ENCODE data around the gene PBX1.

DNA sequence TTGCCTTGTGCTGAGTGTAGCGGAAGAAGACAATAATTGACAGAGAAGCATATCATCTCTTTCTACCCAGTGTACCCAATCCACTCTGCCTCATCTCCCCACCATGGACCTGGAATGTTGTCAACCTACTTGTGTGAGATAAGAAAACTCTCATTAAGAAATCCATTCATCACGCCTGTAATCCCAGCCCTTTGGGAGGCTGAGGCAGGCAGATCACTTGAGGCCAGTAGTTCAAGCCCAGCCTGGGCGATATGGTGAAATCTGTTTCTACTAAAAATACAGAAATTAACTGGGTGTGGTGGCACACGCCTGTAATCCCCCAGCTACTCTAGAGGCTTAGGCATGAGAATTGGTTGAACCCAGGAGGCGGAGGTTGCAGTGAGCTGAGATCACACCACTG, 209.6 kb downstream of the PBX1 start:
- TF ChIP-seq, protein P1, sequence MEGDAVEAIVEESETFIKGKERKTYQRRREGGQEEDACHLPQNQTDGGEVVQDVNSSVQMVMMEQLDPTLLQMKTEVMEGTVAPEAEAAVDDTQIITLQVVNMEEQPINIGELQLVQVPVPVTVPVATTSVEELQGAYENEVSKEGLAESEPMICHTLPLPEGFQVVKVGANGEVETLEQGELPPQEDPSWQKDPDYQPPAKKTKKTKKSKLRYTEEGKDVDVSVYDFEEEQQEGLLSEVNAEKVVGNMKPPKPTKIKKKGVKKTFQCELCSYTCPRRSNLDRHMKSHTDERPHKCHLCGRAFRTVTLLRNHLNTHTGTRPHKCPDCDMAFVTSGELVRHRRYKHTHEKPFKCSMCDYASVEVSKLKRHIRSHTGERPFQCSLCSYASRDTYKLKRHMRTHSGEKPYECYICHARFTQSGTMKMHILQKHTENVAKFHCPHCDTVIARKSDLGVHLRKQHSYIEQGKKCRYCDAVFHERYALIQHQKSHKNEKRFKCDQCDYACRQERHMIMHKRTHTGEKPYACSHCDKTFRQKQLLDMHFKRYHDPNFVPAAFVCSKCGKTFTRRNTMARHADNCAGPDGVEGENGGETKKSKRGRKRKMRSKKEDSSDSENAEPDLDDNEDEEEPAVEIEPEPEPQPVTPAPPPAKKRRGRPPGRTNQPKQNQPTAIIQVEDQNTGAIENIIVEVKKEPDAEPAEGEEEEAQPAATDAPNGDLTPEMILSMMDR (IDR thresholded peaks at IDR 0.05; ENCODE audit: low read depth, low read length, missing input control) = no peak
- no peak for TF ChIP-seq NR2F2 (IDR thresholded peaks at IDR 0.05)
- TF ChIP-seq SP1 (IDR thresholded peaks at IDR 0.05) = no peak
- no peak for TF ChIP-seq EGR1 (IDR thresholded peaks at IDR 0.05; ENCODE audit: low read depth in 2 of 2)
- TF ChIP-seq, protein P2, sequence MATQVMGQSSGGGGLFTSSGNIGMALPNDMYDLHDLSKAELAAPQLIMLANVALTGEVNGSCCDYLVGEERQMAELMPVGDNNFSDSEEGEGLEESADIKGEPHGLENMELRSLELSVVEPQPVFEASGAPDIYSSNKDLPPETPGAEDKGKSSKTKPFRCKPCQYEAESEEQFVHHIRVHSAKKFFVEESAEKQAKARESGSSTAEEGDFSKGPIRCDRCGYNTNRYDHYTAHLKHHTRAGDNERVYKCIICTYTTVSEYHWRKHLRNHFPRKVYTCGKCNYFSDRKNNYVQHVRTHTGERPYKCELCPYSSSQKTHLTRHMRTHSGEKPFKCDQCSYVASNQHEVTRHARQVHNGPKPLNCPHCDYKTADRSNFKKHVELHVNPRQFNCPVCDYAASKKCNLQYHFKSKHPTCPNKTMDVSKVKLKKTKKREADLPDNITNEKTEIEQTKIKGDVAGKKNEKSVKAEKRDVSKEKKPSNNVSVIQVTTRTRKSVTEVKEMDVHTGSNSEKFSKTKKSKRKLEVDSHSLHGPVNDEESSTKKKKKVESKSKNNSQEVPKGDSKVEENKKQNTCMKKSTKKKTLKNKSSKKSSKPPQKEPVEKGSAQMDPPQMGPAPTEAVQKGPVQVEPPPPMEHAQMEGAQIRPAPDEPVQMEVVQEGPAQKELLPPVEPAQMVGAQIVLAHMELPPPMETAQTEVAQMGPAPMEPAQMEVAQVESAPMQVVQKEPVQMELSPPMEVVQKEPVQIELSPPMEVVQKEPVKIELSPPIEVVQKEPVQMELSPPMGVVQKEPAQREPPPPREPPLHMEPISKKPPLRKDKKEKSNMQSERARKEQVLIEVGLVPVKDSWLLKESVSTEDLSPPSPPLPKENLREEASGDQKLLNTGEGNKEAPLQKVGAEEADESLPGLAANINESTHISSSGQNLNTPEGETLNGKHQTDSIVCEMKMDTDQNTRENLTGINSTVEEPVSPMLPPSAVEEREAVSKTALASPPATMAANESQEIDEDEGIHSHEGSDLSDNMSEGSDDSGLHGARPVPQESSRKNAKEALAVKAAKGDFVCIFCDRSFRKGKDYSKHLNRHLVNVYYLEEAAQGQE (IDR thresholded peaks at IDR 0.05) = no peak
- TF ChIP-seq RAD21 (IDR thresholded peaks at IDR 0.05) = no peak
- TF ChIP-seq TAF1 (conservative IDR thresholded peaks at IDR 0.05) = no peak
- no peak for TF ChIP-seq RXRA (IDR thresholded peaks at IDR 0.05)
- no peak for TF ChIP-seq JUND (IDR thresholded peaks at IDR 0.05)
- TF ChIP-seq HNF4G (IDR thresholded peaks at IDR 0.05) = no peak
- TF ChIP-seq, protein P3, sequence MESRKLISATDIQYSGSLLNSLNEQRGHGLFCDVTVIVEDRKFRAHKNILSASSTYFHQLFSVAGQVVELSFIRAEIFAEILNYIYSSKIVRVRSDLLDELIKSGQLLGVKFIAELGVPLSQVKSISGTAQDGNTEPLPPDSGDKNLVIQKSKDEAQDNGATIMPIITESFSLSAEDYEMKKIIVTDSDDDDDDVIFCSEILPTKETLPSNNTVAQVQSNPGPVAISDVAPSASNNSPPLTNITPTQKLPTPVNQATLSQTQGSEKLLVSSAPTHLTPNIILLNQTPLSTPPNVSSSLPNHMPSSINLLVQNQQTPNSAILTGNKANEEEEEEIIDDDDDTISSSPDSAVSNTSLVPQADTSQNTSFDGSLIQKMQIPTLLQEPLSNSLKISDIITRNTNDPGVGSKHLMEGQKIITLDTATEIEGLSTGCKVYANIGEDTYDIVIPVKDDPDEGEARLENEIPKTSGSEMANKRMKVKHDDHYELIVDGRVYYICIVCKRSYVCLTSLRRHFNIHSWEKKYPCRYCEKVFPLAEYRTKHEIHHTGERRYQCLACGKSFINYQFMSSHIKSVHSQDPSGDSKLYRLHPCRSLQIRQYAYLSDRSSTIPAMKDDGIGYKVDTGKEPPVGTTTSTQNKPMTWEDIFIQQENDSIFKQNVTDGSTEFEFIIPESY (IDR thresholded peaks at IDR 0.05) = no peak
